Measurements from ENCODE around the gene RAB30.

- TF ChIP-seq, protein P1, sequence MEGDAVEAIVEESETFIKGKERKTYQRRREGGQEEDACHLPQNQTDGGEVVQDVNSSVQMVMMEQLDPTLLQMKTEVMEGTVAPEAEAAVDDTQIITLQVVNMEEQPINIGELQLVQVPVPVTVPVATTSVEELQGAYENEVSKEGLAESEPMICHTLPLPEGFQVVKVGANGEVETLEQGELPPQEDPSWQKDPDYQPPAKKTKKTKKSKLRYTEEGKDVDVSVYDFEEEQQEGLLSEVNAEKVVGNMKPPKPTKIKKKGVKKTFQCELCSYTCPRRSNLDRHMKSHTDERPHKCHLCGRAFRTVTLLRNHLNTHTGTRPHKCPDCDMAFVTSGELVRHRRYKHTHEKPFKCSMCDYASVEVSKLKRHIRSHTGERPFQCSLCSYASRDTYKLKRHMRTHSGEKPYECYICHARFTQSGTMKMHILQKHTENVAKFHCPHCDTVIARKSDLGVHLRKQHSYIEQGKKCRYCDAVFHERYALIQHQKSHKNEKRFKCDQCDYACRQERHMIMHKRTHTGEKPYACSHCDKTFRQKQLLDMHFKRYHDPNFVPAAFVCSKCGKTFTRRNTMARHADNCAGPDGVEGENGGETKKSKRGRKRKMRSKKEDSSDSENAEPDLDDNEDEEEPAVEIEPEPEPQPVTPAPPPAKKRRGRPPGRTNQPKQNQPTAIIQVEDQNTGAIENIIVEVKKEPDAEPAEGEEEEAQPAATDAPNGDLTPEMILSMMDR (IDR thresholded peaks at IDR 0.05) = no peak
- no peak for TF ChIP-seq POLR2A (IDR thresholded peaks at IDR 0.05)
Measured at GRCh38 chr11:83092488-83093384, 21.0 kb upstream of the RAB30 start.
